IMR-90 (cell line): ENCODE results near the gene LILRA1.

Experiments
- CHD1 ChIP-seq: IDR thresholded peaks from 2 replicates; pipeline ENCODE4 v1.6.1; 2012; ENCODE audit warnings: low read depth, low read length, improper control_type of control experiment
- MAFK ChIP-seq: IDR thresholded peaks from 2 replicates; pipeline ENCODE4 v1.6.1; 2012; ENCODE audit warnings: low read depth, low read length, improper control_type of control experiment
- POLR2A ChIP-seq: IDR thresholded peaks from 2 replicates; pipeline ENCODE4 v1.6.1; 2012; ENCODE audit warnings: mild to moderate bottlenecking, low read depth, low read length
- SMC3 ChIP-seq: fragments of 150-350 bp; IDR thresholded peaks from 2 replicates; pipeline ENCODE4 v1.6.1; 2016; ENCODE audit warnings: low read depth, mild to moderate bottlenecking, antibody characterized with exemption, low read length, moderate library complexity
- TF ChIP-seq, protein P1 (sequence below): conservative IDR thresholded peaks from 2 replicates; pipeline ENCODE4 v1.5.1; 2012; ENCODE audit warnings: mild to moderate bottlenecking, low read depth, low read length, improper control_type of control experiment

DNA sequence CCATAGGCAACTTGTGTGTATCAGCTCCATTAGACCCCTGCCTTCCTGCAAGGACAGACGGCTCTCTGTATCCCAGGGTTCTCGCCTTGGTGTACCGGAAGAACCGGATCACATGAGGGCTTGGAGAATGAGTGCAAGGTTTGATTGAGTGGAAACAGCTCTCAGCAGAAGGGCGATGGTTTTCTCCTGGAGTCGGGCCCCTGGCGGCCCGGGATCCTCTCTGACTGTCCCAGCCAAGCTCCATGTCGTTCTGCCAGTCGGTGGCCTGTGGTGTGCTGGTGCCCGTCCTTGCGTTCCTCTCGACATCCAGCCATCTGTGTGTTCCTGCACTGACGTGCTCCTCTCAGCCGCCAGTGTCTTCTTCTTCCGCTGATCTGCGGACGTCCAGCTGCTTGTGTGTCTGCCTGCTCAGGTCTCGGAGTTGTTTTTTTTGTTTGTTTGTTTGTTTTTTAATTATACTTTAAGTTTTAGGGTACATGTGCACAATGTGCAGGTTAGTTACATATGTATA, 53.0 kb downstream of the LILRA1 start:
- TF ChIP-seq, protein P1, sequence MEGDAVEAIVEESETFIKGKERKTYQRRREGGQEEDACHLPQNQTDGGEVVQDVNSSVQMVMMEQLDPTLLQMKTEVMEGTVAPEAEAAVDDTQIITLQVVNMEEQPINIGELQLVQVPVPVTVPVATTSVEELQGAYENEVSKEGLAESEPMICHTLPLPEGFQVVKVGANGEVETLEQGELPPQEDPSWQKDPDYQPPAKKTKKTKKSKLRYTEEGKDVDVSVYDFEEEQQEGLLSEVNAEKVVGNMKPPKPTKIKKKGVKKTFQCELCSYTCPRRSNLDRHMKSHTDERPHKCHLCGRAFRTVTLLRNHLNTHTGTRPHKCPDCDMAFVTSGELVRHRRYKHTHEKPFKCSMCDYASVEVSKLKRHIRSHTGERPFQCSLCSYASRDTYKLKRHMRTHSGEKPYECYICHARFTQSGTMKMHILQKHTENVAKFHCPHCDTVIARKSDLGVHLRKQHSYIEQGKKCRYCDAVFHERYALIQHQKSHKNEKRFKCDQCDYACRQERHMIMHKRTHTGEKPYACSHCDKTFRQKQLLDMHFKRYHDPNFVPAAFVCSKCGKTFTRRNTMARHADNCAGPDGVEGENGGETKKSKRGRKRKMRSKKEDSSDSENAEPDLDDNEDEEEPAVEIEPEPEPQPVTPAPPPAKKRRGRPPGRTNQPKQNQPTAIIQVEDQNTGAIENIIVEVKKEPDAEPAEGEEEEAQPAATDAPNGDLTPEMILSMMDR, result no peak
- TF ChIP-seq POLR2A (no peak), SMC3 (no peak), MAFK (no peak), CHD1 (no peak)
